BJ (cell line): Measurements from ENCODE around the gene FCF1. TPM values are rescaled to one million over a fixed set of nuclear protein-coding genes. Genes with fewer than 3 reads are reported as not detected.

Experiments used
- CTCF ChIA-PET: fragments of 350-600 bp; formaldehyde crosslinking; extraction: SDS; loops from one replicate; lab custom pipeline; 2021; ENCODE audit warnings: antibody characterized with exemption, inconsistent platforms; lab: Yijun Ruan, JAX
- POLR2A ChIA-PET: fragments of 300-600 bp; sonication (Branson Sonifier 250); formaldehyde crosslinking; extraction: SDS; loops from one replicate; lab custom pipeline; 2021; ENCODE audit warnings: antibody characterized with exemption; lab: Charles Lee
- DNase-seq: peaks from one replicate; pipeline ENCODE4 v3.0.0-alpha.2; 2011; ENCODE audit warnings: low read depth
- H3K27me3 ChIP-seq: 2 replicates; pipeline ENCODE4 v1.6.0; 2011; ENCODE audit warnings: low read length; ENCODE audit not compliant: control insufficient read depth, insufficient read depth
- H3K36me3 ChIP-seq: 2 replicates; pipeline ENCODE4 v1.5.1; 2011; ENCODE audit warnings: low read length; ENCODE audit not compliant: control insufficient read depth, insufficient read depth
- H3K4me3 ChIP-seq: 2 replicates; pipeline ENCODE4 v1.5.1; 2011; ENCODE audit warnings: low read depth, mild to moderate bottlenecking, control low read depth, low read length
- CTCF ChIP-seq: IDR thresholded peaks from 2 replicates; pipeline ENCODE4 v1.5.1; 2011; ENCODE audit warnings: low read depth, mild to moderate bottlenecking, control low read depth, inconsistent platforms, low read length, moderate library complexity; ENCODE audit not compliant: insufficient read depth
- polyA plus RNA-seq: library from polyadenylated mRNA; depleted of rRNA; stranded (reverse); fragments of >200 nt; gene quantifications from 2 replicates; pipeline ENCODE4 v1.2.3, GENCODE V29; 2011

FCF1 gene
- polyA plus RNA-seq, 1 experiment: 30.6 TPM

DNA sequence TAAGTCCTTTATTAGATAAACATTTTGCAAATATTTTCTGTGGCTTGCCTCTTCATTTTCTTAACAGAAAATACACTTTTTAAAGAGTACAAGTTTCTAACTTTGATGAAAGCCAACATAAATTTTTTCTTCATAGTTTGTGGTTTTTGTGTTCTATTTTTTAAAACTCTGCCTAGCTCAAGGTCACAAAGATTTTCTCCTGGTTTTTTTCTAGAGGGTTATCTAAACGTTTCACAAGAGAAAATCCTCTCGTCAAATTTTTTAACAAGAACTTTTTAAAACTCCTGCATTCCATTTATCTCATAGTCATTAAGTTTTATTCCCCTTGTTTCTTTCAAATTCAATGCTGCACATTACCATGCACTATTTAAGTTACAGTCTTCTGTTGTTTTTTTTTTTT is 8.3 kb upstream of the FCF1 start:
- Histone ChIP-seq H3K4me3 (no peak overlapping the region), H3K36me3 (no peaks in the 10 kb centered on the region), H3K27me3 (no peaks in the 10 kb centered on the region)
- TF ChIP-seq CTCF: no peak
- ChIA-PET POLR2A (interaction anchor here (0.6 kb wide), 1 partner anchor 180 kb away, joined by 3 read pairs; no protein-coding TSS in a partner anchor), CTCF (interaction anchor here (0.9 kb wide), 1 partner anchor 55 kb away, joined by 4 read pairs; no protein-coding TSS in a partner anchor)
- DNase-seq: no peak

GRCh38 chr14:74705613-74706500 is 7.1 kb upstream of the FCF1 start:
- no peak for DNase-seq
- POLR2A ChIA-PET: no interaction called here
- Histone ChIP-seq H3K4me3 (no peak overlapping the region), H3K36me3 (no peaks in the 10 kb centered on the region), H3K27me3 (no peaks in the 10 kb centered on the region)
- CTCF ChIA-PET: interaction anchor here (1.0 to 1.6 kb wide), 3 partner anchors 87 to 97 kb away, joined by 4 to 8 read pairs (median 4); no protein-coding TSS in a partner anchor
- no peak for TF ChIP-seq CTCF

GRCh38 chr14:74710480-74710879 is 2.5 kb upstream of the FCF1 start:
- ChIA-PET CTCF (interaction anchor here (1.1 to 1.6 kb wide), 2 partner anchors 98 to 101 kb away, joined by 4 to 5 read pairs; partner anchors contain the start of gene LTBP2), POLR2A (no interaction called here)
- Histone ChIP-seq H3K36me3 (no peaks in the 10 kb centered on the region), H3K4me3 (no peak overlapping the region), H3K27me3 (no peaks in the 10 kb centered on the region)
- DNase-seq: no peak
- no peak for TF ChIP-seq CTCF

DNA sequence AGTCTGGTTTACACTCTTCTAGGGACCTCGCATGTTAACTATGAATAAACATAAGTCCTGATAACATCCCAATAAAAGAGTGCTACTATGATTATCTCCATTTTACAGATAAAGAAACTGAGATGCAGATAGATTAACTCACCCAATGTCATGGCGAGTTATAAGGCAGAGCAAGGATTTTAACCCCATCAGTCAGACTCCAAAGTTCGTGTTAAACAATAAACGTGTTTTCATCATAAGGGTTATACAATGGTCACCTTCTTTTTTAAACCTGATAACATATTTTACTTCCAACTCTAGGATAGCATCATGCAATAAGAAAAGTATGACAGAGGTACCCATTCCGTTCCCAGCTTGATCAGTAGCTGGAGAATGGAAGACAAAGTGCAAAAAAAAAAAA is 1.3 kb upstream of the FCF1 start:
- no peak for TF ChIP-seq CTCF
- H3K36me3 ChIP-seq: no peaks in the 10 kb centered on the region
- no peak for DNase-seq
- POLR2A ChIA-PET: no interaction called here
- H3K4me3 ChIP-seq: no peak overlapping the region
- CTCF ChIA-PET: interaction anchor here (1.6 kb wide), 1 partner anchor 99 kb away, joined by 6 read pairs; no protein-coding TSS in a partner anchor
- no peaks in the 10 kb centered on the region for H3K27me3 ChIP-seq

GRCh38 chr14:74713395-74713735 is 421 bp downstream of the FCF1 start:
- no peaks in the 10 kb centered on the region for H3K27me3 ChIP-seq
- H3K4me3 ChIP-seq: peak overlapping the region; percentile 70
- no peak for TF ChIP-seq CTCF
- POLR2A ChIA-PET: no interaction called here
- no peaks in the 10 kb centered on the region for H3K36me3 ChIP-seq
- CTCF ChIA-PET: interaction anchor here (0.6 to 1.6 kb wide), 2 partner anchors 80 to 100 kb away, joined by 3 to 6 read pairs; no protein-coding TSS in a partner anchor
- no peak for DNase-seq
